CD4-positive, alpha-beta T cell treated with Interleukin-21 for 1 hour (primary cell): ENCODE data around the gene FOXE3.

Experiments used
- DNase-seq: peaks from one replicate; pipeline ENCODE4 v3.0.0-alpha.2; 2020

Gene FOXE3

GRCh38 chr1:47436304-47436978, 20.4 kb downstream of the FOXE3 start:
- peak; percentile 77 for DNase-seq

- DNase-seq, result no peak
Observed at GRCh38 chr1:47436979-47437446, 20.9 kb downstream of the FOXE3 start.

- peak; percentile 92 for DNase-seq
Observed at GRCh38 chr1:47437447-47438164, 21.5 kb downstream of the FOXE3 start, which contains the start of gene FOXD2. Gene FOXD2 (plus strand): TSS chr1:47438044. CDS start chr1:47438136, 92 bp downstream.

- peak; percentile 42 for DNase-seq
Observed at GRCh38 chr1:47438165-47439016, 22.3 kb downstream of the FOXE3 start.

GRCh38 chr1:47439017-47439818, 23.1 kb downstream of the FOXE3 start:
- peak; percentile 26 for DNase-seq

GRCh38 chr1:47439819-47440598, 23.9 kb downstream of the FOXE3 start:
- no peak for DNase-seq

GRCh38 chr1:47440599-47441081, 24.6 kb downstream of the FOXE3 start:
- DNase-seq, result no peak

- DNase-seq, result no peak
Observed at GRCh38 chr1:47441450-47442106, 25.5 kb downstream of the FOXE3 start.

- no peak for DNase-seq
Observed at GRCh38 chr1:47442202-47442601, 26.1 kb downstream of the FOXE3 start.

GRCh38 chr1:47442842-47443529, 26.9 kb downstream of the FOXE3 start:
- no peak for DNase-seq

- DNase-seq, result no peak
Observed at GRCh38 chr1:47443530-47444296, 27.6 kb downstream of the FOXE3 start.

GRCh38 chr1:47444297-47444561, 28.1 kb downstream of the FOXE3 start:
- peak; percentile 13 for DNase-seq

- DNase-seq, result peak; percentile 19
Observed at GRCh38 chr1:47444562-47445465, 28.7 kb downstream of the FOXE3 start.

- DNase-seq, result no peak
Observed at GRCh38 chr1:47445823-47446550, 29.9 kb downstream of the FOXE3 start.

- no peak for DNase-seq
Observed at GRCh38 chr1:47448462-47449222, 32.6 kb downstream of the FOXE3 start.

GRCh38 chr1:47449822-47450552, 33.9 kb downstream of the FOXE3 start:
- no peak for DNase-seq
